Parathyroid adenoma (tissue), 2 donors: Measurements from ENCODE around the gene KIF1A.

Experiments used
- H2AFZ ChIP-seq: fragments of 300-600 bp; sonication (generic); one replicate; pipeline ENCODE4 v1.7.0; 2017; ENCODE audit warnings: antibody characterized with exemption, mild to moderate bottlenecking
- H3K27ac ChIP-seq: fragments of 300-600 bp; sonication (generic); one replicate; pipeline ENCODE4 v1.7.0; 2017
- H3K27me3 ChIP-seq: fragments of 300-600 bp; sonication (generic); one replicate; pipeline ENCODE4 v1.7.0; 2017; ENCODE audit warnings: low read length; ENCODE audit not compliant: control insufficient read depth, insufficient read depth
- H3K36me3 ChIP-seq: fragments of 300-600 bp; sonication (generic); one replicate; pipeline ENCODE4 v1.7.0; 2017; ENCODE audit warnings: low read length; ENCODE audit not compliant: control insufficient read depth, insufficient read depth
- H3K4me1 ChIP-seq: fragments of 300-600 bp; sonication (generic); one replicate; pipeline ENCODE4 v1.7.0; 2017; ENCODE audit warnings: control low read depth
- H3K4me2 ChIP-seq: fragments of 300-600 bp; sonication (generic); one replicate; pipeline ENCODE4 v1.7.0; 2017; ENCODE audit warnings: low read length
- H3K4me3 ChIP-seq: fragments of 300-600 bp; sonication (generic); one replicate; pipeline ENCODE4 v1.7.0; 2017; ENCODE audit warnings: low read depth, low read length
- H3K79me2 ChIP-seq: fragments of 300-600 bp; sonication (generic); one replicate; pipeline ENCODE4 v1.7.0; 2017; ENCODE audit warnings: control low read depth
- H3K9ac ChIP-seq: fragments of 300-600 bp; sonication (generic); one replicate; pipeline ENCODE4 v1.7.0; 2017; ENCODE audit warnings: mild to moderate bottlenecking
- H3K9me3 ChIP-seq: fragments of 300-600 bp; sonication (generic); one replicate; pipeline ENCODE4 v1.7.0; 2017; ENCODE audit warnings: low read length; ENCODE audit not compliant: control insufficient read depth
- TF ChIP-seq, protein P1 (sequence below): fragments of 300-600 bp; sonication (generic); IDR thresholded peaks from one replicate; pipeline ENCODE4 v1.7.0; 2017; ENCODE audit warnings: antibody characterized with exemption, mild to moderate bottlenecking
- donor health status: primary hyperparathyroidism.

The KIF1A gene

GRCh38 chr2:240816584-240817495, 3.2 kb downstream of the KIF1A start:
- no peaks in the 10 kb centered on the region for H3K9me3 ChIP-seq
- no peak overlapping the region for H2AFZ ChIP-seq
- no peak overlapping the region for H3K4me2 ChIP-seq
- H3K9ac ChIP-seq: no peak overlapping the region
- no peaks in the 10 kb centered on the region for H3K36me3 ChIP-seq
- H3K4me1 ChIP-seq: no peaks in the 10 kb centered on the region
- H3K79me2 ChIP-seq: no peaks in the 10 kb centered on the region
- no peak overlapping the region for H3K27ac ChIP-seq
- no peak overlapping the region for H3K4me3 ChIP-seq
- no peaks in the 10 kb centered on the region for H3K27me3 ChIP-seq
- TF ChIP-seq, protein P1, sequence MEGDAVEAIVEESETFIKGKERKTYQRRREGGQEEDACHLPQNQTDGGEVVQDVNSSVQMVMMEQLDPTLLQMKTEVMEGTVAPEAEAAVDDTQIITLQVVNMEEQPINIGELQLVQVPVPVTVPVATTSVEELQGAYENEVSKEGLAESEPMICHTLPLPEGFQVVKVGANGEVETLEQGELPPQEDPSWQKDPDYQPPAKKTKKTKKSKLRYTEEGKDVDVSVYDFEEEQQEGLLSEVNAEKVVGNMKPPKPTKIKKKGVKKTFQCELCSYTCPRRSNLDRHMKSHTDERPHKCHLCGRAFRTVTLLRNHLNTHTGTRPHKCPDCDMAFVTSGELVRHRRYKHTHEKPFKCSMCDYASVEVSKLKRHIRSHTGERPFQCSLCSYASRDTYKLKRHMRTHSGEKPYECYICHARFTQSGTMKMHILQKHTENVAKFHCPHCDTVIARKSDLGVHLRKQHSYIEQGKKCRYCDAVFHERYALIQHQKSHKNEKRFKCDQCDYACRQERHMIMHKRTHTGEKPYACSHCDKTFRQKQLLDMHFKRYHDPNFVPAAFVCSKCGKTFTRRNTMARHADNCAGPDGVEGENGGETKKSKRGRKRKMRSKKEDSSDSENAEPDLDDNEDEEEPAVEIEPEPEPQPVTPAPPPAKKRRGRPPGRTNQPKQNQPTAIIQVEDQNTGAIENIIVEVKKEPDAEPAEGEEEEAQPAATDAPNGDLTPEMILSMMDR: no peak

GRCh38 chr2:240815761-240816583, 4.0 kb downstream of the KIF1A start:
- no peak overlapping the region for H3K9ac ChIP-seq
- no peaks in the 10 kb centered on the region for H3K36me3 ChIP-seq
- no peak overlapping the region for H3K27ac ChIP-seq
- H3K79me2 ChIP-seq: no peaks in the 10 kb centered on the region
- H3K4me1 ChIP-seq: no peaks in the 10 kb centered on the region
- TF ChIP-seq, protein P1: no peak
- no peaks in the 10 kb centered on the region for H3K27me3 ChIP-seq
- H2AFZ ChIP-seq: no peak overlapping the region
- no peak overlapping the region for H3K4me3 ChIP-seq
- no peak overlapping the region for H3K4me2 ChIP-seq
- H3K9me3 ChIP-seq: no peaks in the 10 kb centered on the region

GRCh38 chr2:240814946-240815760, 4.9 kb downstream of the KIF1A start:
- Histone ChIP-seq H3K27ac (no peak overlapping the region), H3K9me3 (no peaks in the 10 kb centered on the region), H2AFZ (no peak overlapping the region), H3K36me3 (no peaks in the 10 kb centered on the region), H3K27me3 (no peaks in the 10 kb centered on the region), H3K9ac (no peak overlapping the region), H3K4me1 (no peaks in the 10 kb centered on the region), H3K4me2 (no peak overlapping the region), H3K4me3 (no peak overlapping the region), H3K79me2 (no peaks in the 10 kb centered on the region)
- TF ChIP-seq, protein P1: no peak

DNA sequence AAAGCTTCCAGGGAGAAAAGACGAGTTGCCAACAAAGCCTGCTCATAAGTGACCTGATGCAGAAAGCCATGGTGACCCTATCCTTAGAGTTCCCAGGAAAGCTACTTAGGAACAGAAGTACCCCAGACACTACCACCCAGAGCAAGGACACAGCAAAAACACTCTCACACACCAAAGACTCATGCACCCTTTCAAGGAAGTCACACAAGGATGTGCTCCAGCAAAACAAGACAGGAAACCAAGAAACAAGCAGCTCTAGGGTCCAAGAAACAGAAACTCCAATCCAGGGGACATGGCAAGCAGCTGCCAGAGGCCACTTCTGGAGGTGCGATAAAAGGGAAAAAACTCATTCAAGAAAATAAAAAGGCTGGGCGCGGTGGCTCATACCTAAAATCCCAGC, 5.7 kb downstream of the KIF1A start:
- H3K4me1 ChIP-seq: no peaks in the 10 kb centered on the region
- no peak overlapping the region for H3K9ac ChIP-seq
- H3K4me3 ChIP-seq: no peak overlapping the region
- no peak overlapping the region for H2AFZ ChIP-seq
- no peaks in the 10 kb centered on the region for H3K9me3 ChIP-seq
- H3K4me2 ChIP-seq: no peak overlapping the region
- no peaks in the 10 kb centered on the region for H3K79me2 ChIP-seq
- no peaks in the 10 kb centered on the region for H3K27me3 ChIP-seq
- H3K27ac ChIP-seq: no peak overlapping the region
- TF ChIP-seq, protein P1: no peak
- no peaks in the 10 kb centered on the region for H3K36me3 ChIP-seq
